Stimulated activated CD8-positive, alpha-beta memory T cell treated with anti-CD3 and anti-CD28 coated beads, Interleukin-4, amount 100 ng/mL, for 1 hour (primary cell): ENCODE measurements around the gene USP30.
"Not testable (repeated sequence)": the region's sequence is repeated elsewhere in the genome, so short reads cannot be mapped to it uniquely, and the experiment has no call there.

Experiments used
- DNase-seq, 2 donors: peaks; one replicate each; pipeline ENCODE4 v3.0.0-alpha.2; 2020; ENCODE audit warnings: low read depth in 2 of 2, low spot score in 1 of 2

The USP30 gene

GRCh38 chr12:109049794-109050193 is 2.6 kb upstream of the USP30 start:
- not testable (repeated sequence) for DNase-seq

GRCh38 chr12:109052097-109052413 is 321 bp upstream of the USP30 start:
- no peak for DNase-seq

- DNase-seq = no peak
Observed at GRCh38 chr12:109053382-109054123, 1.2 kb downstream of the USP30 start.

- not testable (repeated sequence) for DNase-seq
Observed at GRCh38 chr12:109054124-109054513, 1.7 kb downstream of the USP30 start.

- no peak for DNase-seq
Observed at GRCh38 chr12:109054520-109054919, 2.1 kb downstream of the USP30 start.

- DNase-seq = no peak
Observed at GRCh38 chr12:109056891-109057290, 4.5 kb downstream of the USP30 start.

- DNase-seq = no peak
Observed at GRCh38 chr12:109057376-109057775, 5.0 kb downstream of the USP30 start.

- DNase-seq = no peak
Observed at GRCh38 chr12:109058773-109059172, 6.4 kb downstream of the USP30 start.

- no peak for DNase-seq
Observed at GRCh38 chr12:109064143-109064542, 11.8 kb downstream of the USP30 start.

- no peak for DNase-seq
Observed at GRCh38 chr12:109065154-109065852, 12.9 kb downstream of the USP30 start.

GRCh38 chr12:109065853-109066193 is 13.4 kb downstream of the USP30 start:
- DNase-seq = no peak

GRCh38 chr12:109069307-109070271 is 17.2 kb downstream of the USP30 start:
- no peak for DNase-seq

- DNase-seq = no peak
Observed at GRCh38 chr12:109074866-109075265, 22.5 kb downstream of the USP30 start.

GRCh38 chr12:109082751-109083150 is 30.4 kb downstream of the USP30 start:
- DNase-seq = no peak

- no peak for DNase-seq
Observed at GRCh38 chr12:109084425-109084824, 32.0 kb downstream of the USP30 start.

- no peak for DNase-seq
Observed at GRCh38 chr12:109085590-109085989, 33.2 kb downstream of the USP30 start.

GRCh38 chr12:109087250-109087649 is 34.9 kb downstream of the USP30 start:
- DNase-seq = no peak

- DNase-seq = no peak
Observed at GRCh38 chr12:109088818-109089217, 36.4 kb downstream of the USP30 start.

- DNase-seq = no peak
Observed at GRCh38 chr12:109089683-109090082, 37.3 kb downstream of the USP30 start.

GRCh38 chr12:109092497-109093021 is 40.2 kb downstream of the USP30 start:
- no peak for DNase-seq
